Renal cortex interstitium (tissue), 11 donors: ENCODE results near the gene COL1A2. TPM values are rescaled to one million over a fixed set of nuclear protein-coding genes. Genes with fewer than 3 reads are reported as not detected.

ENCODE experiments used
- DNase-seq, 11 donors: peaks; one replicate each; pipeline ENCODE4 v3.0.0-alpha.2; 2013; ENCODE audit warnings: low read depth in 9 of 11, low spot score in 4 of 11; ENCODE audit errors: extremely low read depth in 1 of 11
- polyA plus RNA-seq, 3 donors: library from polyadenylated mRNA; unstranded; fragments of 120-200 nt; gene quantifications; one replicate each; pipeline ENCODE4 v1.2.1, GENCODE V29; 2013; ENCODE audit not compliant: insufficient read length in 3 of 3

The COL1A2 gene
- polyA plus RNA-seq, 3 donors: 650 to 944 (median 656) TPM

DNA sequence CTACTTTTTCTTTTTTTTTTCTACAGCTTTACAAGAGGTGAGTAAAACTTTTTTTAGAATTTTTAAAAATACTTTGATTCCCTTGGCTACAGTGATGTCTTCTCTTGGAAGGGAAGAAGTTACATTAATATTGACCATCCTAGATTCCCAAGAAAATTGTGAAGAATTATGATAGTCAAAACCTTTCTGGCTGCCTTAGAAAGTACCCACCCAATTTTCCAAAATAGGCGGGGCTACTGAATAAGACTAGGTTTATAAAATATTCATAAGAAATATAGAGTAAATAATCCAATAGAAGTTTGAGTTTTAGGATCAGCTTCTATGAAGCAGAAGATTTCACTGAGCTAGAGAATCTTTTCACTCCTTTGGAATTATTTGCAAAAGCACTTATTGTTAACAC is 3.0 kb downstream of the COL1A2 start:
- no peak for DNase-seq

DNA sequence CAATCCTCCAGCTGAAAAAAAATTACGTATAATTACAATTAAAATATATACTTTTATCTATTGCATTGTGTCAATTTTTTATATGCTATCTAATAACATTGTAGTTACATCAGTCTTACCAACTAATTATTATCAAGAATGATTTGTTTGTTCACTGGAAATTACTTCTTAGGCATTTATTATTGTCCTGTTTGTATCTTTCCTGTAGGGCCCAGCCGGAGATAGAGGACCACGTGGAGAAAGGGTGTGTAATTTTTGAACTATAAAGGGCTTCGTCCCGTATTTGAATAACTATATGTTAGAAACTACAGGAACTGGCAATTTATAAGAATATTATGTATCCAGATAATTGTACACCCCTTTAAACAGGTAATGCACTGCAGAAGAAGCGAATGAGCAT is 4.1 kb downstream of the COL1A2 start:
- no peak for DNase-seq

DNA sequence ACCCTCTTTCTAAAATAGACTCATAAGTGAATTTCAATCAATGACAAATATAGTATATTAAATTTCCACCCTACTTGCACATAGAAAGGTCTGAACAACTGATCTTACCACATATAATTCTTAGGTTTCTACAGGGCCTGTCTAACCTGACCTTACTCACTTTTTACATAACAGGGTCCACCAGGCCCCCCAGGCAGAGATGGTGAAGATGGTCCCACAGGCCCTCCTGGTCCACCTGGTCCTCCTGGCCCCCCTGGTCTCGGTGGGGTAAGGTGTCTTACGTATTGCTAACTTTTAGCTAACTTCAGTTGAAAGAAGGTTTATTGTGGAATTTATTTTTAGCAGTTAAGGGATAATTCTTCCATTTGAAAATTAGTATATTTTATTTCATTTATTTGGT is 5.3 kb downstream of the COL1A2 start:
- no peak for DNase-seq

DNA sequence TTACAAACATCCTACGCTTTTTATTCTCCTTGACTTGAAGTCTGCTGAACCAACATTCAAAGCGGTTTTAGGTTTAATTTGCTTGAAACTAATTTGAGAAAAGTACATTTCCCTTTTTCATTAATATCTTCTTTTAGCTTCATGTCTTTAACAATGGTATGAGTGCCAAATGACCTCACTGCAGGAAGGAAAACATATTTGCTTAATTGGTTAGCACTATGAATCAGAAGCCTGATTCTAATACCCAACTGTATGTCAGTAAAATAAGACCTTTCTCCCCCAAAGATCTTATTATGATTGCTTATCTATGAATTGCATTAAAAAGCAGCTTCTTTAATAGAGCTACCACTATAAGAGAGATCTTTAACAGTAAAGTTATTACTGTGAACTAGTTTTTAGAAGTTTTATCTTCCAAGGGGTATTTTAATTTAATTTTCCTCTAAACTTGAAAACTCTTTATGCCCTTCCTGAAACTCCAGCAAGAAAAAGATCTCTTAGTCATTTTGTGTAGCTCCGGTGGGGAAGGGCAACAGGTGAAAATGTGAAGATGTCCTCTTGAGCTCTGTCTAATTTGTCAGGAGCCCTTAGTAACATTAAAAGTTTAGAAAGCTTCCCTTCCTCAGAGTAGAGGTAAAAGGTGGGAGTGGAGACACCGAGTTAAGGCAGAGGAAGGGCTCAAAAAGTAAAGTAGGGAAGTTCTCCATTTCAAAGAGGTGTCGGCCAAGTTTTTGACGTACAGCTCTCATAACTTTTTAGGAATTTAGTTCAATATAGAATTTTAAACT is 6.1 kb downstream of the COL1A2 start:
- no peak for DNase-seq

DNA sequence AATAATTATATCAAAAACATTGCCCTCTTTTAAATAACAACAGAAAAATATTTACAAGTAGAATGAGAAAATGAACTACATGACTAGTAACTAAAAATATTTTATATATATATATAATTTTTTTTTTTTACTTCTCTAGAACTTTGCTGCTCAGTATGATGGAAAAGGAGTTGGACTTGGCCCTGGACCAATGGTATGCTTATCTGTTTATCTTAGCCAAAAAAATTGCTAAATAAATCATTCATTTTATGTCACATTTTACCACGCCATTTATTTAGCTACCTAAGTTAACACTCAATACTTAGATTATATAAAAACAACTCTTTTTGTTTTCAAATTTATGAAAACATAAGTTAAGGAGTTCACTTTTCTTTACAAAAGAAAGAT is 6.7 kb downstream of the COL1A2 start:
- DNase-seq: no peak

DNA sequence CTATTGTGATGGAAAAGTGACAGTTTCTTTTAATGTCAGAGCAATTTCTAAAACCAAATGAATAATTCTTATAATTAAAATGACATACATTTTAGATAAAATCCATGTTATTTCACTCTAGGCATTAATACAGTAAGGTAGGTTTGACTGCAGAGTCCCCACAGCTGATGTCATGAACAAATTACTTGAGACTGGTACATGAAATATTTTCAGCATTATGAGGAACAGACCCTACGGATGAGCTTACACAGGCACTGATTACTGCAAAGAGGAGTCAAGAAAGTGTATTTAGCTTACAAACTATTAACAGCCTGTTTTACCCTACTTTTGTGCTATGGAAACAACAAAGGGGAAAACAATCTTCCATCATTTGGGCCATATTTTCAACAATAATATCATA is 8.9 kb downstream of the COL1A2 start:
- no peak for DNase-seq

DNA sequence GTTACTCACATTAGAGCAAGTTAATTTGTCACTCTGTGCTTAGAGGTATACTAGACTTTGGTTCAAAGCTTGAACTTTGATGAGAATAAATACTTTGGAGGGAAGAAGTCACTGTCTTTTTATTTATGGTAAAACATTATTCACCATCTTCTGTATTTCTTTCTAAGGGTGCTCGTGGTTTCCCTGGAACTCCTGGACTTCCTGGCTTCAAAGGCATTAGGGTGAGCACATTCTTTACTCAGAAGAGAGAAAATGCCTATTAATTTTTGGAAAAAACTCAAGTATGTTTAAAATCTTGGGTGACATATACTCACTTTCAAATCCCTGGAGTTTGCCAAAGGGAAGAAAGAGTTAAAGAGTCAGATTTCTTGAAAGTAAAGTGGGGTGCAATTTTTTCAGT is 10.8 kb downstream of the COL1A2 start:
- no peak for DNase-seq

DNA sequence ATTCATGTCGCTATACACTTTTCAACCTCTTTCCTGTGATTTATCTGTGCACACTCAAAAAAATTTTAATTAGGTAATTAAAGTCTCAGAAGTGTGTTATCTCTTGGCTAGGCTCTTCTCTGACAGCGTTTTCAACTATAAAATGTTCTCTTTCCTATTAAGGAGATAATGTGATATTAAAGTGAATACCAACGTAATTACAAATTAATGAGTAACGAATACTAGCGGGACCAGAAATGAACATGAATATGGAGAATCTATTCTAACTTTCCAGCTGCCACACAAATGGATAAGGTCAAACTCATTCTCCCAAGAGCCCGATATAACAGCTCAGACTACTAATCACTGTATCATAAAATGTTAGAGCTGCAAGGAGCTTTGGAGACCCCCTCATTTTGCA is 12.0 kb downstream of the COL1A2 start:
- DNase-seq: no peak

DNA sequence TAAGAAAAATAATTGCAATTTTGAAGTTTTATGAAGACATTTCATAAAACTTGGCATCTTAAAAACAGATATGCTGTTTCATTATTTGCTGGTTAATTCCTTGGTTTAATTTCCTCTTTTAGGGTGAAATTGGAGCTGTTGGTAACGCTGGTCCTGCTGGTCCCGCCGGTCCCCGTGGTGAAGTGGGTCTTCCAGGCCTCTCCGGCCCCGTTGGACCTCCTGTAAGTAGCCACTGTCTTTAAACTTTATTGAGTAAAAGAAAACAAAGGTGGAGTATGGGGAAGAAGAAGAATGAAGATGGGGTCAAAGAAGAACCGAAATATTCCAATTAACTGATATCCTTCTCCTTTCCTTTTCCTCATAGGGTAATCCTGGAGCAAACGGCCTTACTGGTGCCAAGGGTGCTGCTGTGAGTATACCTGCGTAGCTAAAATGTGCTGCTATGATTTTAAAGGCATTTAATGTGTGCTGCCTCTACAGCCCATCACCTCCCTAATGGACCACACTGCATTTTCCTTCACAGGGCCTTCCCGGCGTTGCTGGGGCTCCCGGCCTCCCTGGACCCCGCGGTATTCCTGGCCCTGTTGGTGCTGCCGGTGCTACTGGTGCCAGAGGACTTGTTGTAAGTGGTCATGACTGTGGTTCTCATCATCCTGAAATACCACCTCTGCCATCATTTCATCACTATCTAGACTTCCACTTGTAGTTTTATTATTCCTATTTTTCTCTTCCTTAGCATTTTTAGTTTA is 14.7 kb downstream of the COL1A2 start:
- no peak for DNase-seq

DNA sequence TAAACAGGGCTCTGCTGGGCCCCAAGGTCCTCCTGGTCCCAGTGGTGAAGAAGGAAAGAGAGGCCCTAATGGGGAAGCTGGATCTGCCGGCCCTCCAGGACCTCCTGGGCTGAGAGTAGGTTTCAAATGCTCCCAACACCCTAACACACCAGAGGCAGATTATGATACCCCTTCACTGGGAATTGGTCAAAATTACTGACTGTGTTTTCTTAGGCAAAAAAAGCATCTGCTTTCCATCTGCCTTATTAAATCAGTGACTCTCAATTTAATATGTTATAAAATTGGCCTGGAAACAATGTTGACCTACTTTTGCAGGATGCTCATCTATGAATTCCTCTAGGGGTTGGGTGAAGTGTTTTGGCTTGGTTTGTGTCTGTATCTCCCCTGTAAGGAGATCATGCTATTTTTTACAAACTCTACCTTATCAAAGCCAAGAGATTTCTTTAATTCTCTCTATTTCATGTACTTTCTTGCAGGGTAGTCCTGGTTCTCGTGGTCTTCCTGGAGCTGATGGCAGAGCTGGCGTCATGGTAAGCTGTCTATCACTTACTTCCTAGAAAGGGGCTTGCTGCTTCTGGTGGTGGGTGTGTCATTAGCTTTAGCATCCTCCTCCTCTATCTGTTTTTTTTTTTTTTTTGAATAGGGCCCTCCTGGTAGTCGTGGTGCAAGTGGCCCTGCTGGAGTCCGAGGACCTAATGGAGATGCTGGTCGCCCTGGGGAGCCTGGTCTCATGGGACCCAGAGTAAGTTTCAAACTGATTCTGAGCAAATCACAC is 15.9 kb downstream of the COL1A2 start:
- DNase-seq: no peak

DNA sequence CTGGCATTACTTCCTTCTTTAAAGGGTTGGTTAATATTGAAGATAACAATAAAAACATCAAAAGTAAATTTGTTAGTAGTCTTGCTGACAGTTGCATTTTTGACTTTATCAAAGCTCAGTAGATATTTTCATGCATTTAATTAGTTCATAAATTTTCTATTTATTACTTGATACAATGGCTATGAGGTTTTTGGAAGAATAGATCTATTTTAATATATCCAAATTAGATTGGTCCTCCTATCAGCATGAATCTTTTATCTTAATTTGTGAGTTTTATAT is 16.4 kb downstream of the COL1A2 start:
- no peak for DNase-seq

DNA sequence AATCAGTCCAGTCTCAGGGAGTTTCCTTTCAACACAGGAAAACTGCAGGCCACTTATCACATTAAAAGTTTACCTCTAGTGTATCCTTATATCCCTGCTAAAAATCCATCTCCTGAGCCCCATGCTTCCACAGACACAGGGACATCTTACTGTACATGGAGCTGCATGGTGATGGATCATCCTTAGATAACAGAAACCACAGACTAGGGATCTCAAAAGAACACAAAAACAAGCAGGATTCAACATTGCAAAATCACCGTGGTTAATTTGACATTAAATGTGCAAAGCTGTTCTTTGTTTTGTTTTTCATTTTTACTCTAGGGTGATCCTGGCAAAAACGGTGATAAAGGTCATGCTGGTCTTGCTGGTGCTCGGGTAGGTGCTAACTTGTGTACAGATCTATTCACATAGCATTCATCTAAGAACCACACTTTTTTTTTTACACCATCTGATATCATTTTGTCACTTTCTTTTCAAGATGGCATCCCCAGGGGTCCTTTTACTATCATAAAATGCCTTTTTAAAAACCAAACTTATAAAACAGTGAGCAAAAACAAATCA is 18.1 kb downstream of the COL1A2 start:
- DNase-seq: no peak

DNA sequence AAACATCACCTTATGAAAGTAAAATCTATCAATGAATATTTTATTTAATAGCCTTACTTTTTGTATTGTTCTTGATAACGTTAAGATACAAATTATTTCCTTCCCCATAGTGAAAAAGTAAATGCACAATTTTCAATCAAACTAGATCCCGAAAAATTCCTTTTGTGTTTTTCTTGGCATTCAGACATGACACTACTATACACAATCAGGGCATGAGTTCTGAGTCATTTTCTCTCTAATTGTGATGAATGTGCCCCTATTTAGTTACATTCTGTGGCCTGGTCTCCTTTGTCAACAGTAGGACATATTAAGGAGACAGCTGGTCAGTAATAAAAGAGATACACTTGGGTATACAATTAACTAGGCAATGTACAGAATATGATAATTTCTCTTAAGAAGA is 19.8 kb downstream of the COL1A2 start:
- DNase-seq: no peak

DNA sequence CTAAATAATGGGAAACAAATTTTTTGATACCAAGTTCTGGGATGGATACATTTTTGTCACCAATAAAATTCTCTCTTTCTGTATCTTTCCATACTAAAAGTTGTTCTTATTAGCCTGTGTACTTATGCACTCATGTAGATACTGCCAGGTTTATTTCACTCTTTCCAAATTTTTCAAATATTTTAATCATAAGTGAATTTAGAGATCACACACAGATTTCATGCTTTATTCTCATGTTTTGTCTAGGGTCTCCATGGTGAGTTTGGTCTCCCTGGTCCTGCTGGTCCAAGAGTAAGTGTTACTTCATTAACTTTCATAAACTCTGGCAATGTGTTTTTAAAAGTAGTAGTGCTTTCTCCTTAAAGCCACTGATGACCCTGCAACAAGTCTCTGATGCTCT is 20.3 kb downstream of the COL1A2 start:
- DNase-seq: no peak

DNA sequence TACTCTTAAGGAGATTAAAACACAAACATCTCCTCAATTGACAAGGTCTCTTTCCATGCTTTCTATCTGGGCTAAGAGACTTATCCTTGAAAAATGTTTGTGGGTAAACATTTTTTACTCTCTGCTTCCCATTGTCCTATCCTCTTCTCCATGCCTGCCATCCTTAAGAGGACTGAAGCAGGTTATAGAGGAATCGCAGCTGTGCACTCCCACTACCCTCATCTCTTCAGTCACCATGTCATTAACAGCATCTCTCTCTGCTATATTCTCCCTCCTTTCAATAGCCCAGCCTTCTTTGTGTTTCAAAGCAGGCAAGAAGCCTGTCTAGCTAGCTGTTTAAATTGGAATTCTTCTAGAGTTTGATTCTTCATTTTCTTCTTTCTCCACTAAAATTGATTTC is 22.6 kb downstream of the COL1A2 start:
- no peak for DNase-seq

DNA sequence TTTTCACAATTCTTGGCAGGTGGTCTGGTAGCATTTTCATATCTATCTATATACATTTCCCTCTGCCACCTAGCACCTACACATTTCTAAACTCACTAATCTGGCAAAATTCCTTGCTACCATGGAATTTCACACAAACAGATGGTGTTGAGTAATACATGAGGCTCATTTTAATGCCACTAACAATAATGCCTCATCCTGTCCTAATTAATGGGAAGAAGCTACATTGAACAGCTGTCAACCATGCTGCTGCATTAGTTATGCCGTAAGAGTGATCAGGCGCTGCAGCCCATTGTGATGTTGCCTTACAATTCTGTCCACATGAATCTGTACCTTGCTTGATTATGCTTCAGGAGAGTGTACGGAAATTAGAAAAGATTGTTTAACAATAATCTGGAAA is 23.2 kb downstream of the COL1A2 start:
- DNase-seq: no peak

DNA sequence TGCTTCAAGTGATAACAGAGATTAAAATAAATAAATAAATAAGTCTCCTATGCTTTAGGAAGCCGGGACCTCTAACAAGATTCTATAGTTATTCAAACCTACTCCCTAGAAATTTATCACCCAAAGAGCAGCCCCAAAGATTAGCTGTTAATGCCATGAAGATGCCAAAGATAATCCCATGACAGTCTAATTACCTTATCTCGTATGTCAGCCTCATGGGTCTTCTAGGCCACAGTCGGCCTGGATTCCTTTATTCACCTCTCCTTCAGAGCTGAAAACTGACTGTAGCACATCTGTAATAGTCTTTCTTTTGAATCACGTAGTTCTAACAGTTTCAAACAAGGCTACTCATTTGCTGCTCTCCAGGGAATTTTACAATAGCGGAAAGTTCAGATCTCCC is 24.2 kb downstream of the COL1A2 start:
- no peak for DNase-seq

DNA sequence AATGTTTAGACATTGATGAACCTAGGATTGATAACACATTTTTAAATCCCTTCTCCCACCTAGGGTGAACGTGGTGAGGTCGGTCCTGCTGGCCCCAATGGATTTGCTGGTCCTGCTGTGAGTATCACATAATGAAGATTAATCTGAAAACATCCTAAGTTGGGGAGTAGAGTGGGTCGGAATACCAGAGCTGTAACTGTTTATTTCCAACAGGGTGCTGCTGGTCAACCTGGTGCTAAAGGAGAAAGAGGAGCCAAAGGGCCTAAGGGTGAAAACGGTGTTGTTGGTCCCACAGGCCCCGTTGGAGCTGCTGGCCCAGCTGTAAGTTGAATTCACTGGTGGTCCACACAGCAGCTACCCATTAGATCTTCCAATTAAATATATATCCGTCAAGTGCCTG is 25.6 kb downstream of the COL1A2 start:
- DNase-seq: no peak

DNA sequence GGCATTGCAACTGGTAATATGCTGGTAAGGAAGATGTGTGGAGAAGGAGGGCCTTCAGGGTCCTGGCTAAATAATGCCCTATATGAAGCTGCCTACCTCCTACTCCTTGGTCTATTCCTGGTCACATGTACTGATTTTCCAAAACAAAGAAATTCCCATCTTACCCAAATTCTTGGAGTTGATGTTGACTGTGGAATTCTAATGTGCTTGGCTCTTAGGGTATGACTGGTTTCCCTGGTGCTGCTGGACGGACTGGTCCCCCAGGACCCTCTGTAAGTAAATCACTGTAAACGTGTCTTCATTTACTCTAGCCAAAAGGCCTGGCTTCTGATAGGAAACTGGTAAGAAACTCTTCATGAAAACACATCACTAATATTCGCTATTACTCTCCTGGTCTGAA is 27.0 kb downstream of the COL1A2 start:
- no peak for DNase-seq

DNA sequence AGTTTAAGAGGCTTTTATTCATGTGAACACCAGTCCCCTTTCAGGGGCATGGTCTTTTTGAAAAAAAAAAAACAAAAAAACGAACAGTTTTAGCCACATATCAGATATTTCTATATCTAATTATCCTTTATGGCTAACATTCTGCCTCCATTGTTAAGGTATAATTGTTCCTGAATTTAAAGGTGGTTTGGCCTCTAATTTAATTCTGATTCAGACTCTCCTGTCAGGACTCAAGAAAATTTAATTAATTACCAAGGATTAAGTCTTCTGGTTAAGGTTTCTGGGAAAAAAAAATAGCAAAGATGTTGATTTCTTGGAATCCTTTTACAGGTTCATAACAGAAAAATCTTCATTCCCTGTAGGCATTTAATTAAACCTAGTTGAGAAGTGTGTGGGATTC is 27.4 kb downstream of the COL1A2 start:
- DNase-seq: no peak
